ENCODE measurements around the gene ZNF189. TPM values are rescaled to one million over a fixed set of nuclear protein-coding genes. Genes with fewer than 3 reads are reported as not detected.

The ZNF189 gene
- total and polyA plus RNA-seq, 2 of the 4 experiments (the other 2 are of a cell fraction), result 5.9 to 19.9 TPM

- intact Hi-C loops (cut with micrococcal nuclease) (loop anchor here (5.0 kb wide), 1 partner anchor 737 kb away; no protein-coding TSS in a partner anchor), in situ Hi-C loops (cut with MboI; ENCODE audit: low sequenced_read_pairs) (no loop called here)
Observed at GRCh38 chr9:101449071-101449721, 50.5 kb downstream of the ZNF189 start.

More at GRCh38 chr9:101449071-101449721, 50.5 kb downstream of the ZNF189 start:
- Histone ChIP-seq H3K4me3 (ENCODE audit: insufficient read depth, low read depth, low read length) (peak overlapping the region; percentile 70), H4K5ac (ENCODE audit: low read depth, low read length) (no peak overlapping the region), H3K4me2 (ENCODE audit: low read depth, low read length) (peak overlapping the region; percentile 42), H2BK120ac (ENCODE audit: low read depth, low read length) (no peak overlapping the region), H3K56ac (ENCODE audit: extremely low read depth, insufficient read depth, low read length) (no peak overlapping the region), H2AFZ (replicated peaks; ENCODE audit: low read length, poor library complexity) (peak overlapping the region; percentile 92), H3K14ac (replicated peaks; ENCODE audit: low read depth, low read length) (no peak overlapping the region), H3K4ac (ENCODE audit: low read depth, low read length) (no peak overlapping the region), H3K9me1 (ENCODE audit: insufficient read depth, low read length) (no peaks in the 10 kb centered on the region), H3K36me3 (ENCODE audit: control insufficient read depth, insufficient read depth, low read length) (no peaks in the 10 kb centered on the region), H4K20me1 (ENCODE audit: insufficient read depth, low read length) (no peaks in the 10 kb centered on the region), H2BK5ac (ENCODE audit: low read depth, low read length, poor library complexity, severe bottlenecking) (no peak overlapping the region), H2AK5ac (ENCODE audit: low read depth, low read length) (no peak overlapping the region), H3K79me1 (ENCODE audit: low read depth in 1 of 2, low read length in 2 of 2) (no peaks in the 10 kb centered on the region), H3K18ac (ENCODE audit: low read depth, low read length) (no peak overlapping the region), H3K27me3 (ENCODE audit: control insufficient read depth, insufficient read depth, low read length) (peaks cover 2% of the 10 kb centered on the region; the same call in 1 of the 2 replicates), H4K8ac (ENCODE audit: low read depth in 2 of 2, low read length in 2 of 2) (no peak overlapping the region), H2BK15ac (ENCODE audit: low read depth, low read length) (no peak overlapping the region), H3K9me3 (ENCODE audit: control insufficient read depth, insufficient read depth, low read length) (no peaks in the 10 kb centered on the region), H3K9ac (ENCODE audit: low read depth, low read length) (0 out of 2 replicates have a peak overlapping the region, but pooled peaks have one; percentile 31), H4K91ac (ENCODE audit: insufficient read depth, low read depth, low read length) (no peak overlapping the region), H3K4me1 (ENCODE audit: control insufficient read depth, insufficient read depth, low read length) (peaks cover 1% of the 10 kb centered on the region; the same call in 1 of the 2 replicates), H3K27ac (ENCODE audit: insufficient read depth, low read length) (no peak overlapping the region), H2AK9ac (replicated peaks; ENCODE audit: low read depth, low read length, poor library complexity) (peak overlapping the region; percentile 29), H3K23ac (ENCODE audit: low read depth, low read length) (no peak overlapping the region), H2BK20ac (ENCODE audit: low read depth, low read length) (no peak overlapping the region)
- TF ChIP-seq CTCF (conservative IDR thresholded peaks at IDR 0.05; ENCODE audit: low read depth, low read length), result peak; percentile 62
- no peak for TF ChIP-seq USF2 (IDR thresholded peaks at IDR 0.05; ENCODE audit: low read depth, low read length)
- TF ChIP-seq MAZ (IDR thresholded peaks at IDR 0.05; ENCODE audit: borderline replicate concordance, low read depth, low read length), result 0 out of 2 replicates have a peak, but pooled peaks have one; percentile 13
- TF ChIP-seq MXI1 (IDR thresholded peaks at IDR 0.05; ENCODE audit: borderline replicate concordance, low read depth, low read length), result no peak
- peak; percentile 44 for TF ChIP-seq RAD21 (IDR thresholded peaks at IDR 0.05; ENCODE audit: low read length)
- TF ChIP-seq SMC3 (IDR thresholded peaks at IDR 0.05; ENCODE audit: low read depth, low read length), result peak; percentile 16
- ChIA-PET POLR2A (ENCODE audit: unreplicated experiment) (interaction anchor here (1.1 kb wide), 1 partner anchor 84 kb away, joined by 3 read pairs; the partner anchor contains the start of gene RNF20), CTCF (interaction anchor here (0.6 to 2.3 kb wide), 11 partner anchors 10 to 145 kb away, joined by 3 to 12 read pairs (median 4); no protein-coding TSS in a partner anchor)
- peak; percentile 98 for ATAC-seq (ENCODE audit: low read depth)
- peak; percentile 54 for DNase-seq
- 1% methylated on average over 14 of the region's 40 CpGs; no CpG with 5 or more reads in 1 of the 2 experiments for WGBS, 2 experiments (ENCODE audit: extremely low coverage in 2 of 2, insufficient read length in 1 of 2)
- no TSS peak for BruUV-seq (replicated peaks)
- dilution Hi-C loops (cut with HindIII; ENCODE audit: low sequenced_read_pairs, unreplicated experiment), result no loop called here

All from IMR-90 (cell line).